ENCODE data around the gene EEF1AKMT3.

Gene EEF1AKMT3

DNA sequence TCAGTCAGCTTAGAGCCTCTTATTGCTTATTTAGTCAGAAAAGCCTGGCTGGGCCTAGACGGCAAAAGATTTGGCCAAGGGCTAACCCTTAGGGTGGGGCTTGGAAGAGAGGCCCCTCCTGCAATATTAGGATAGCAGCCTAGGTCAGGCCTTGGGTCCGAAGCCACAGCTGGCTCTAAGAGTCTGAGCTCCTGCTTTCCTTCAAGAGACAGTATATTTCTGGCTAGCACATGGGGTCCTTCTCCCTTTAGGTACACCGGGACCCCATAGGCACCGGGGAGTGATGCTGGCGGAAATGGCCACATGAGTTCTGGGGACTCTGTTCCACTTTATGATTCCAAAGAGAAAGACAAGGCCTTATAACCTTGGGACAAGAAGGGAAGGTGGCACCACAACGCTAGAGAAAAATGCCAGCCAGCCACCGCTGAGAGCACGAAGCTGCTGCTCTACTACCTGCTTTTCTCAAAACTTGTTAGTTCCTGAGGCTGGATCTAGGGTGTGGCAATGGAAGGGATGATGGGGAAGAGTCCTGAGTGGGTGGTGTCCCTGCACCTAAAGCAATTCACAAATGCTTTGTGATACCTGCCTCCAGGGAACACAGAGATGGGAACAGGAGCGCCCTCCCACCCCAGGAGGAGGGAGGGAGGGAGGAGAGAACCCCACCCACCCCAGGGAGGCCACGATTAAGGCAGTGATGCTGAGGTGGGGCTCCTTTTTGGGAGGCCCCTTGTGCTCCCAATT, 49.2 kb downstream of the EEF1AKMT3 start:
- H3K4me3 ChIP-seq (ENCODE audit: low read depth, low read length) = no peak overlapping the region
- in situ Hi-C loops (cut with HindIII; ENCODE audit: low sequenced_read_pairs) = no loop called here
- DNase-seq (ENCODE audit: low read depth, low spot score) = no peak
- TF ChIP-seq, protein P1, sequence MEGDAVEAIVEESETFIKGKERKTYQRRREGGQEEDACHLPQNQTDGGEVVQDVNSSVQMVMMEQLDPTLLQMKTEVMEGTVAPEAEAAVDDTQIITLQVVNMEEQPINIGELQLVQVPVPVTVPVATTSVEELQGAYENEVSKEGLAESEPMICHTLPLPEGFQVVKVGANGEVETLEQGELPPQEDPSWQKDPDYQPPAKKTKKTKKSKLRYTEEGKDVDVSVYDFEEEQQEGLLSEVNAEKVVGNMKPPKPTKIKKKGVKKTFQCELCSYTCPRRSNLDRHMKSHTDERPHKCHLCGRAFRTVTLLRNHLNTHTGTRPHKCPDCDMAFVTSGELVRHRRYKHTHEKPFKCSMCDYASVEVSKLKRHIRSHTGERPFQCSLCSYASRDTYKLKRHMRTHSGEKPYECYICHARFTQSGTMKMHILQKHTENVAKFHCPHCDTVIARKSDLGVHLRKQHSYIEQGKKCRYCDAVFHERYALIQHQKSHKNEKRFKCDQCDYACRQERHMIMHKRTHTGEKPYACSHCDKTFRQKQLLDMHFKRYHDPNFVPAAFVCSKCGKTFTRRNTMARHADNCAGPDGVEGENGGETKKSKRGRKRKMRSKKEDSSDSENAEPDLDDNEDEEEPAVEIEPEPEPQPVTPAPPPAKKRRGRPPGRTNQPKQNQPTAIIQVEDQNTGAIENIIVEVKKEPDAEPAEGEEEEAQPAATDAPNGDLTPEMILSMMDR (IDR thresholded peaks at IDR 0.05; ENCODE audit: low read depth, low read length) = no peak

DNA sequence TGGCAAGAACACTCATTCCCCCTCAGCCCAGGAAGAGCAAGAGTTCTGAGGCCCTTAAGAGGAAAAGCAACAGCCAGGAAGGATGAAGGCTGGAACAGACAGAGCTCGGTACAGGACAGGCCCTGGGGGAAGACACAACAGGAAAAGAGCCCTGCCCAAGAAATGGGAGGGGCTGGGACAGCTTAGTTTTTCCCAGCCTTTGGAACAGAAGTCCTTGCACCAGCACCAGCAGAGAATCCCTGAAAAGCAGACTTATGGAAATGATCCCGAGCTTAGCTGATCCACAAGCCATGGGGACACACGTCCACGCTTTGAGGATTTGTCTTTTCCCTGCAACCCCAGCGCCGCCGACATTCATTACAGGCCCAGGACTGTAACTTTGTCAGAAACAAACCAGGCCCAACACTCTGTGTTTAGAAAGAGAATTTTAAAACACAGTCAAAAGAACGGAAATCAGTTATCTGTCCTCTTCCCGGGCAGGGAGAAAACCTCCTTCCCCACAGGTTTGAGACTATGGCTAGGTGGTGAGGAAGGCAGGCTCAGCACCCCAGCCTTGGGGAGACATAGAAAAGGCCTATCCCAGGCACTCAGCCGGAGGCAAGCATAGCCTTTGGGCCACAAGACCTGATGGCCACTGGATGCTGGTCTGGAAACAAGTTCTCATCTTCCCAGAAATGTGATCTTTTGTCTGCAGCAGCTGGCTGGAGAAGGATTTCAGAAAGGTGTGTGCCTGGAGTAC, 50.1 kb downstream of the EEF1AKMT3 start:
- TF ChIP-seq, protein P1 (IDR thresholded peaks at IDR 0.05; ENCODE audit: low read depth, low read length) = no peak
- H3K4me3 ChIP-seq (ENCODE audit: low read depth, low read length) = no peak overlapping the region
- in situ Hi-C loops (cut with HindIII; ENCODE audit: low sequenced_read_pairs) = no loop called here
- DNase-seq (ENCODE audit: low read depth, low spot score) = no peak

DNA sequence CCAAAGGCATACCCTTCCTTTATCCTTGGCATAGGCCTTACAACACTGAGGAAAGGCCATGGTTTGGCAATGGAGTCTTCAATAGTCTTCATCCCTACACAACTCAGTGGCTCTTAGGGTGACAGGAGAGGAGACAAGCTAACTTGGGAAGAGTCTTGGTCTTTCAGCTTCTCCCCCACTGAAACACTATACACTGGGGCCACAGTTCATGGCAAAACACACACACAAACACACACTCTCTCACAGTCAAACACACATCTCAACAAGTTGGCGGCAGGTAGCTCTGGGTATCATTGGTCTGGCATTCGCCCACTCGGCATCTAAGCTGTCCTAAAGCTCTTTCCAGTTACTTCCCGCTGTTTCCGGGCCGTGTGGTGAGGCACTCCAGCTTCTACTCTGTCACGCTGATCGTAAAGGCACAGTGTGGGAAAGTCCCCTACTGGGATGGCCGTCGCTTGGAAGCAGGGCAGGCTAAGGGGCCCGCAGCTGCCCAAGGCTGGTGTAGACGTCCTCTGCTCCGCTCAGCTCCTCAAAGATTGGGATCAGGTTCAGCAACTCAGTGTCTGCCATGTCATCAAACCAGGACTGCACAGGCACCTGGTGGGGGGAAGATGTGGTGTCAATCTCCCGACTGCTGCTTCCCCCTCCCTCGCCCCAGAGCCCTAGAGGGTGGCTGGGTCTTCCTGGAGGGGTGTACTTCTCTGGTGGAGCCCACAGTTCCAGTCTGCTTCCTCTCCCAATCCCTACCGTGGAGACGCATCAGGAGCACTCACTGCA, 50.9 kb downstream of the EEF1AKMT3 start:
- H3K4me3 ChIP-seq (ENCODE audit: low read depth, low read length) = no peak overlapping the region
- DNase-seq (ENCODE audit: low read depth, low spot score) = no peak
- in situ Hi-C loops (cut with HindIII; ENCODE audit: low sequenced_read_pairs) = no loop called here
- TF ChIP-seq, protein P1 (IDR thresholded peaks at IDR 0.05; ENCODE audit: low read depth, low read length) = no peak

DNA sequence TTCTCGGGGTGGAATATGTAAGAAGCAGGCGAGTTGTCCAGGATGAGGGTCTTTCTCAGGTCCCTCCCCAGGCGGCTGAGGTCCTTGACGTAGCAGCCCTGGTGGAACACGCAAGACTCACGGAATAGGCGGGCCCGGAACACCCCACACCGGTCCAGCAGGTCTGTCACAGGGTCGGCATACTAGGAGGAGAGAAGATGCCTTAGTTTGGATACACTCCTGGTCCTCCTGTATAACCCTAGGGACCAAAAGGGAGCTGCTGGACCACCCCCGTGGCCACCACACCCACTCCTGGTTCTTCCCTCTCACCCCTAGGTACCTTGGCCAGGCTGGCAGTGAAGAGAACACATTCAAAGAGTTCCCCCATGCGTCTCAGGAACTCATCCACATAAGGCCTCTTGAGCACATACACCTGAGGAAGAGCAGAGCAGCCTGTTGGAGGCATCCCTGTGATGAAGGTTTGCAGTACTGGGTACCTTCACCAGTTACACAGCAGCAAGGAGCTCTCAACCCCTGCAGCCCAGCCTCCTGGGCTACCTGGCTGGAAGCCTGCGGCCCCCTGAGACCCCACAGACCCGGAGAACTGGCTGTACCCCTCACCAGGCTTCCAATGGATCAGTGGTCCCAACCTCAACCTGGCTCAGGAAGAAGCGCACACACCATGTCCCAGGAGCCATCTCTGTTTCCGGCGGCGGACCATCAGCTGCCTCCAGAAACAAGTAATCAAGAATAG, 51.7 kb downstream of the EEF1AKMT3 start:
- DNase-seq (ENCODE audit: low read depth, low spot score) = no peak
- TF ChIP-seq, protein P1 (IDR thresholded peaks at IDR 0.05; ENCODE audit: low read depth, low read length) = no peak
- in situ Hi-C loops (cut with HindIII; ENCODE audit: low sequenced_read_pairs) = no loop called here
- H3K4me3 ChIP-seq (ENCODE audit: low read depth, low read length) = no peak overlapping the region

DNA sequence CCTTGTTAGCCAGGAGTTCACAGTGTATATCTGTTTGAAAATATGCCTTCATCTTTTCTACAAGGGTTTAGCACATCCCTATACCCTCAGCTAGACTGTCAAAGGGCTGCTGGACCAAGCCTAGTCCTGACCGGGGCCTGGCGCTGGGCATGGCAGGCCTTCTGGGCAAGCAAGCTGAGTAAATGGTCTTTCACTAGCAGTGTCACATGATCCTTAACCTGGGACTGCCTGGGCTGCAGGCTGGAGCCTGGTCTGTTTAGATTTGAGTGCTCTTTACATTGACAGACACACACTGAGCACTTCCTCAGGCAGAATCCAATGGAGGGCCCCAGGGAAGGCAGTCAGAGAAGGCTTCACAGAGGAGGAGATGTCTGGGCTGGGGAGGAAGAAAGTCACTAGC, 53.0 kb downstream of the EEF1AKMT3 start:
- H3K4me3 ChIP-seq (ENCODE audit: low read depth, low read length) = no peak overlapping the region
- TF ChIP-seq, protein P1 (IDR thresholded peaks at IDR 0.05; ENCODE audit: low read depth, low read length) = no peak
- in situ Hi-C loops (cut with HindIII; ENCODE audit: low sequenced_read_pairs) = no loop called here
- DNase-seq (ENCODE audit: low read depth, low spot score) = no peak

DNA sequence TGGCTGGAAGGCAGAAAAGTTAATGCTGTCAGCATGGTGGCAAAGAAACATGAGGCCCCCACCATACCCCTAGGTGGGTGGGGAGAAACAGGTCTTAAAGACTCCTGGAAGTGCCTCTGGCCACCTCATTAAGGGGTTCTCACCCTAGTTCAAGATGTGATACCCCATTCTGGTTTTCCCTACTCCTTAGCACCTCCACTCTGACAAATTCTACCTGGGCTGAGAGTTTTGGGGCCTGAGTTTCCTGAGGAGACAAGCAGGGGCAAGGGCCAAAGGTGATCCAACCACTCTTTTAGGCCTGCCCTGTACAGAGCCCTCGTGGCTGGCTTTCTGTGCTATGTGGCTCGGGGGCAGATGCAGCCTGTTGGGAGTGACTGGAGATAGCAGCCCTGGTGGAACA, 54.0 kb downstream of the EEF1AKMT3 start:
- no peak for DNase-seq (ENCODE audit: low read depth, low spot score)
- in situ Hi-C loops (cut with HindIII; ENCODE audit: low sequenced_read_pairs) = no loop called here
- no peak overlapping the region for H3K4me3 ChIP-seq (ENCODE audit: low read depth, low read length)
- TF ChIP-seq, protein P1 (IDR thresholded peaks at IDR 0.05; ENCODE audit: low read depth, low read length) = no peak

Data from astrocyte of the spinal cord (primary cell).